Measurements from ENCODE around the gene EFTUD2.

DNA sequence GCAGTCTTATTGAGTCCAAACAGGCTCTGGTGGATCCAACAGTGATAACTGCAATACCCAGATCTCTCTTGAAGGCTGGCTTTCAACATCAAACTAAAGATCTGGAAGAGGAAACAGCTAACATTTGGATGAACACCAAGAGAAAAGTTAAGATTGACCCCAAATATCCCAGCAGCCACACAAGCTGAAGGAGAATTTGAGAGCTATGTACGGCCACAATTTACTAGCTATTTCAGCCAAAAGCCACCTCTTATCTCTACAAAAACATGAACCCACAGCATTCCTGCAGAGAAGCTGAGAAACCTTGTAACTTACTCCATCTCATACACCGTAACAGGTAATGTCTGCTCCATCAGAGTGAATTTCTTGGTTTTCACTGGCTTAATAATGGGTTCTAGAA lies 14.3 kb downstream of the EFTUD2 start:
- TF ChIP-seq POLR2AphosphoS5 (IDR thresholded peaks at IDR 0.05; ENCODE audit: low read depth, low read length): no peak
- TF ChIP-seq, protein P1, sequence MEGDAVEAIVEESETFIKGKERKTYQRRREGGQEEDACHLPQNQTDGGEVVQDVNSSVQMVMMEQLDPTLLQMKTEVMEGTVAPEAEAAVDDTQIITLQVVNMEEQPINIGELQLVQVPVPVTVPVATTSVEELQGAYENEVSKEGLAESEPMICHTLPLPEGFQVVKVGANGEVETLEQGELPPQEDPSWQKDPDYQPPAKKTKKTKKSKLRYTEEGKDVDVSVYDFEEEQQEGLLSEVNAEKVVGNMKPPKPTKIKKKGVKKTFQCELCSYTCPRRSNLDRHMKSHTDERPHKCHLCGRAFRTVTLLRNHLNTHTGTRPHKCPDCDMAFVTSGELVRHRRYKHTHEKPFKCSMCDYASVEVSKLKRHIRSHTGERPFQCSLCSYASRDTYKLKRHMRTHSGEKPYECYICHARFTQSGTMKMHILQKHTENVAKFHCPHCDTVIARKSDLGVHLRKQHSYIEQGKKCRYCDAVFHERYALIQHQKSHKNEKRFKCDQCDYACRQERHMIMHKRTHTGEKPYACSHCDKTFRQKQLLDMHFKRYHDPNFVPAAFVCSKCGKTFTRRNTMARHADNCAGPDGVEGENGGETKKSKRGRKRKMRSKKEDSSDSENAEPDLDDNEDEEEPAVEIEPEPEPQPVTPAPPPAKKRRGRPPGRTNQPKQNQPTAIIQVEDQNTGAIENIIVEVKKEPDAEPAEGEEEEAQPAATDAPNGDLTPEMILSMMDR (IDR thresholded peaks at IDR 0.05; ENCODE audit: control extremely low read depth in 1 of 3, insufficient read depth in 1 of 3, low read depth in 1 of 3, low read length in 3 of 3): no peak
- no peak for TF ChIP-seq SIRT6 (IDR thresholded peaks at IDR 0.05; ENCODE audit: low read length)
- TF ChIP-seq, protein P2, sequence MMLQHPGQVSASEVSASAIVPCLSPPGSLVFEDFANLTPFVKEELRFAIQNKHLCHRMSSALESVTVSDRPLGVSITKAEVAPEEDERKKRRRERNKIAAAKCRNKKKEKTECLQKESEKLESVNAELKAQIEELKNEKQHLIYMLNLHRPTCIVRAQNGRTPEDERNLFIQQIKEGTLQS (IDR thresholded peaks at IDR 0.05; ENCODE audit: insufficient read depth, low read depth, low read length): no peak
- no peak for TF ChIP-seq EP300 (IDR thresholded peaks at IDR 0.05; ENCODE audit: borderline replicate concordance in 1 of 2, low read depth in 2 of 2, low read length in 2 of 2)
- TF ChIP-seq JUN (IDR thresholded peaks at IDR 0.05; ENCODE audit: low read depth, low read length): no peak
- TF ChIP-seq SRF (IDR thresholded peaks at IDR 0.05; ENCODE audit: low read depth, low read length): no peak
- no peak for TF ChIP-seq EZH2 (IDR thresholded peaks at IDR 0.05; ENCODE audit: low read depth, low read length, severe bottlenecking)
- TF ChIP-seq SAP30 (IDR thresholded peaks at IDR 0.05; ENCODE audit: insufficient read depth, insufficient replicate concordance, low read length): no peak
- no peak for TF ChIP-seq NRF1 (IDR thresholded peaks at IDR 0.05; ENCODE audit: low read depth, low read length)
